Measurements from ENCODE around the gene PPY.
"Not testable (repeated sequence)": the region's sequence is repeated elsewhere in the genome, so short reads cannot be mapped to it uniquely, and the experiment has no call there.

PPY gene

DNA sequence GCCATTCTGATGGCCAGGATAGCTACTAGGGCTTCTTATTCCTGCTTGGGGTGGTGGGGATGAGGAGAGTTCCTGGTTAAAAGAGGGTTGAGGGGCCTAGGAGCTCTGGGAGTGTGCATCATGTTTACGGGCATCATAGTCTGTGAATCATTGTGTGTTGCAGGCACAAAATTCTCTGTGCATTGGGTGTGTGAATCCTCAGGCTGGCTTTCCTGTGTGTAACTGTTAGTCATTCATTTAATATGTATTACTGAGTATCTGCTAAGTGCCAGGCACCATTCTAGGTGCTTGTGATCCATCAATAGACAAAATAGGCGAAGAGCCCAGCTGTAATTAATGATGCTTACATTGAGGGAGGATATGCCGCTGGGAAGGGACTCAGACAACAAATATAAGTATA is 5.8 kb downstream of the PPY start:
- TF ChIP-seq POLR2A (IDR thresholded peaks at IDR 0.05; ENCODE audit: low read depth, low read length) (no peak), POLR2AphosphoS5 (IDR thresholded peaks at IDR 0.05; ENCODE audit: low read depth, low read length) (no peak), TAF1 (IDR thresholded peaks at IDR 0.05; ENCODE audit: low read depth, low read length) (no peak), PAX5 (IDR thresholded peaks at IDR 0.05; ENCODE audit: insufficient read depth, low read length, severe bottlenecking) (no peak), SPI1 (IDR thresholded peaks at IDR 0.05; ENCODE audit: low read depth, low read length) (no peak), POU2F2 (IDR thresholded peaks at IDR 0.05; ENCODE audit: low read depth, low read length) (no peak)
- FAIRE-seq, result no peak
- DNase-seq (ENCODE audit: insufficient read length, low spot score), result no peak

GRCh38 chr17:43935926-43936261 is 6.4 kb downstream of the PPY start:
- TF ChIP-seq TAF1 (IDR thresholded peaks at IDR 0.05; ENCODE audit: low read depth, low read length), result no peak
- TF ChIP-seq POLR2AphosphoS5 (IDR thresholded peaks at IDR 0.05; ENCODE audit: low read depth, low read length), result no peak
- TF ChIP-seq POLR2A (IDR thresholded peaks at IDR 0.05; ENCODE audit: low read depth, low read length), result no peak
- TF ChIP-seq POU2F2 (IDR thresholded peaks at IDR 0.05; ENCODE audit: low read depth, low read length), result no peak
- no peak for TF ChIP-seq PAX5 (IDR thresholded peaks at IDR 0.05; ENCODE audit: insufficient read depth, low read length, severe bottlenecking)
- no peak for TF ChIP-seq SPI1 (IDR thresholded peaks at IDR 0.05; ENCODE audit: low read depth, low read length)
- no peak for DNase-seq (ENCODE audit: insufficient read length, low spot score)
- no peak for FAIRE-seq

DNA sequence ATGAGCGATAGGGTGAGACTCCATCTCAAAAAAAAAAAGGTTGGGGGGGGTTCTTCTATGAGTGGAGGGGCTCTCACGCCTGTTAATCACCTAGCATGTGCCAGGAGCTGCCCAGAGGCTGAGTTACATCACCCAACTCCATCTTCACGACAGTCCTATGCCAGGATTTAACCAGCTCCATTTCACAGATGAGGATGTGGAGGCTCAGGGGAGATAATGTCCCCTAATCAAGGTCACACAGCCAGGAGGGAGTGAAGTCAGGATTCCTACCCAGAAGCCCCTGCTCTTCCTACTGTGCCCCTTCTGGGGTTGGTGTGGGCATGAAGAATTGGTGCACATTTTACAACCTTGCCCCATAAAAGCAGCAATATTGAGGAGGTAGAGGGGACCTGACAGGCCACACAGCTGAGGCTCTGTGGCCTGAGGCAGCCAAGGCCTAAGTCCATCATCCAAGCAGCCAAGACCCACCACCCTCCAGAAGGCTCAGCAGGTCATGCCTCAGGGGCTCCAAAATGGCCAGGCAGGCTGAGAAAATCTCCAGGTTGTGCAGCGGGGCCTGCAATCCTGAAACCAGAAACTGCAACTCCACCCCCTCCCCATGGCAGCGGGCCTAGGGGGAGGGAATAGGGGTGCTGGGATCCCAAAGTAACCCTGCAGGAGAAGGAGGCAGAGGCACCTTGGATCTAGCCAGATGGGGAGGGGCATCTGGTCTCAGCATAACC is 6.9 kb downstream of the PPY start:
- no peak for DNase-seq (ENCODE audit: insufficient read length, low spot score)
- FAIRE-seq, result no peak
- TF ChIP-seq POLR2A (IDR thresholded peaks at IDR 0.05; ENCODE audit: low read depth, low read length), result no peak
- no peak for TF ChIP-seq POLR2AphosphoS5 (IDR thresholded peaks at IDR 0.05; ENCODE audit: low read depth, low read length)
- TF ChIP-seq SPI1 (IDR thresholded peaks at IDR 0.05; ENCODE audit: low read depth, low read length), result no peak
- no peak for TF ChIP-seq PAX5 (IDR thresholded peaks at IDR 0.05; ENCODE audit: insufficient read depth, low read length, severe bottlenecking)

DNA sequence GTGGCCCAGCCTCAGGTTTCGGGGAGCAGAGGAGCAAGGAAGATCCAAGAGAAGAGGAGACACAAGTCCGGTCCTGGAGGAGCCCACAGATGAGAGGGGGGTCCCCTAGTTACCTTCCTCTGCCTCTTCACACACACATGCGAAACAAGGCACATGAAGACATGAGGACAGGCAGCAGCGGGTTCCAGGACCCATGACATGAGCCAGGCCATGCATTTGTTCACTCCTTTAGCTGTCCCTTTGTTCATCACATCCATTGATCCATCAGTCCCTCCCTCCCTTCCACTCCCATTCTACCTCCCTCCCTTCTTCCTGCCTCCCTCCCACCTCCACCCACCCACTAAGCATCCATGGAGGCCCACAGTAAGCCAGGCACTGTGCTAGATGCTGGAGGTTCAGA is 9.4 kb downstream of the PPY start:
- TF ChIP-seq TAF1 (IDR thresholded peaks at IDR 0.05; ENCODE audit: low read depth, low read length), result no peak
- TF ChIP-seq POLR2A (IDR thresholded peaks at IDR 0.05; ENCODE audit: low read depth, low read length), result no peak
- TF ChIP-seq POU2F2 (IDR thresholded peaks at IDR 0.05; ENCODE audit: low read depth, low read length), result no peak
- no peak for TF ChIP-seq SPI1 (IDR thresholded peaks at IDR 0.05; ENCODE audit: low read depth, low read length)
- no peak for TF ChIP-seq POLR2AphosphoS5 (IDR thresholded peaks at IDR 0.05; ENCODE audit: low read depth, low read length)
- no peak for TF ChIP-seq PAX5 (IDR thresholded peaks at IDR 0.05; ENCODE audit: insufficient read depth, low read length, severe bottlenecking)
- no peak for FAIRE-seq

DNA sequence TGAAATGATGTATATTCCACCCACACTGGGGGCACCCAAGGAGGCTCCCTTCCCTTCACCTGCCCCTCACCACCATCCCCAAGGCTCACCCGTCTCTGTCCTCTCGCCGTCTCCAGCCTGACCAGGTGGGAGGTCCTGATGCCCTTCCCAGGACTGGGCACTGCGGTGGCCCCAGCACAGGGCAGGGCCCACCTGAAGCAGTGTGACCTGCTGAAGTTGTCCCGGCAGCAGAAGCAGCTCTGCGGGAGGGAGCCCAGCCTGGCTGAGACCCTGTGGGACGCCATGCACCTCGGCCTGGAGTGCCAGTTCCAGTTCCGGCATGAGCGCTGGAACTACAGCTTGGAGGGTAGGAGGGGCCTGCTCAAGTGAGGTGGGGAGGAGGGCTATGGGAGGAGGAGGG is 9.9 kb downstream of the PPY start:
- FAIRE-seq (no peak), DNase-seq (ENCODE audit: insufficient read length, low spot score) (no peak)
- TF ChIP-seq POU2F2 (IDR thresholded peaks at IDR 0.05; ENCODE audit: low read depth, low read length), result no peak
- no peak for TF ChIP-seq TAF1 (IDR thresholded peaks at IDR 0.05; ENCODE audit: low read depth, low read length)
- no peak for TF ChIP-seq POLR2AphosphoS5 (IDR thresholded peaks at IDR 0.05; ENCODE audit: low read depth, low read length)
- no peak for TF ChIP-seq PAX5 (IDR thresholded peaks at IDR 0.05; ENCODE audit: insufficient read depth, low read length, severe bottlenecking)

More for the DNA sequence above, 9.4 kb downstream of the PPY start:
- DNase-seq (ENCODE audit: insufficient read length, low spot score), result no peak

- FAIRE-seq (no peak), DNase-seq (ENCODE audit: insufficient read length, low spot score) (no peak)
- TF ChIP-seq POLR2A (IDR thresholded peaks at IDR 0.05; ENCODE audit: low read depth, low read length) (no peak), PAX5 (IDR thresholded peaks at IDR 0.05; ENCODE audit: insufficient read depth, low read length, severe bottlenecking) (no peak), TAF1 (IDR thresholded peaks at IDR 0.05; ENCODE audit: low read depth, low read length) (no peak), POU2F2 (IDR thresholded peaks at IDR 0.05; ENCODE audit: low read depth, low read length) (no peak), SPI1 (IDR thresholded peaks at IDR 0.05; ENCODE audit: low read depth, low read length) (no peak), POLR2AphosphoS5 (IDR thresholded peaks at IDR 0.05; ENCODE audit: low read depth, low read length) (no peak)
Observed at GRCh38 chr17:43931062-43931571, 11.2 kb downstream of the PPY start.

GRCh38 chr17:43928609-43929008 is 13.7 kb downstream of the PPY start:
- TF ChIP-seq PAX5 (IDR thresholded peaks at IDR 0.05; ENCODE audit: insufficient read depth, low read length, severe bottlenecking) (no peak), TAF1 (IDR thresholded peaks at IDR 0.05; ENCODE audit: low read depth, low read length) (no peak), POU2F2 (IDR thresholded peaks at IDR 0.05; ENCODE audit: low read depth, low read length) (no peak), POLR2A (IDR thresholded peaks at IDR 0.05; ENCODE audit: low read depth, low read length) (no peak), POLR2AphosphoS5 (IDR thresholded peaks at IDR 0.05; ENCODE audit: low read depth, low read length) (no peak), SPI1 (IDR thresholded peaks at IDR 0.05; ENCODE audit: low read depth, low read length) (no peak)
- peak; percentile 50 for FAIRE-seq
- no peak for DNase-seq (ENCODE audit: insufficient read length, low spot score)

- not testable (repeated sequence) for DNase-seq (ENCODE audit: insufficient read length, low spot score); FAIRE-seq
Observed at GRCh38 chr17:43927929-43928328, 14.3 kb downstream of the PPY start.

- TF ChIP-seq POLR2AphosphoS5 (IDR thresholded peaks at IDR 0.05; ENCODE audit: low read depth, low read length) (no peak), POU2F2 (IDR thresholded peaks at IDR 0.05; ENCODE audit: low read depth, low read length) (no peak), PAX5 (IDR thresholded peaks at IDR 0.05; ENCODE audit: insufficient read depth, low read length, severe bottlenecking) (no peak), SPI1 (IDR thresholded peaks at IDR 0.05; ENCODE audit: low read depth, low read length) (no peak), POLR2A (IDR thresholded peaks at IDR 0.05; ENCODE audit: low read depth, low read length) (no peak), TAF1 (IDR thresholded peaks at IDR 0.05; ENCODE audit: low read depth, low read length) (no peak)
- no peak for FAIRE-seq
- DNase-seq (ENCODE audit: insufficient read length, low spot score), result no peak
Observed at GRCh38 chr17:43927060-43927864, 15.0 kb downstream of the PPY start.
